ENCODE data around the gene CCER1.
"Not testable (repeated sequence)": the region's sequence is repeated elsewhere in the genome, so short reads cannot be mapped to it uniquely, and the experiment has no call there.

Gene CCER1, protein sequence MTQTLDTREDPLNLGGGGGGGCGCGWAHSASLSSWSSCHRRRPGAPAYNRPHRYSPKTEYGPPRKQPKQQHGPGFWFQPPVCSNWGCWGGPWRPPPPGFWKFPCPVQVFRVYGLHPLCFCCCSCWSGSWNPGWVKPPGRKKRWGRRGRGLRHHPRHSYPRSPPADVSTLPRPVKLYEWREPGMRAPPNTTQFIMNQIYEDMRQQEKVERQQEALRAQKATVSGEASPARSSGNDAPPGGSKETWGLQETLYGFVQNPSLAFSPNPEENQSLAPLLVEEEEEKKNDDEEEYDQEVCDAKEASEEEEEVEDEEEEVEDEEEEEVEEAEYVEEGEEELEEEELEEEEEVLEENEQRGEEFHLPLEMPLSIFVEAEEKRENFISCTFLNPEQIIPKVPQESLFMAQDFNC

DNA sequence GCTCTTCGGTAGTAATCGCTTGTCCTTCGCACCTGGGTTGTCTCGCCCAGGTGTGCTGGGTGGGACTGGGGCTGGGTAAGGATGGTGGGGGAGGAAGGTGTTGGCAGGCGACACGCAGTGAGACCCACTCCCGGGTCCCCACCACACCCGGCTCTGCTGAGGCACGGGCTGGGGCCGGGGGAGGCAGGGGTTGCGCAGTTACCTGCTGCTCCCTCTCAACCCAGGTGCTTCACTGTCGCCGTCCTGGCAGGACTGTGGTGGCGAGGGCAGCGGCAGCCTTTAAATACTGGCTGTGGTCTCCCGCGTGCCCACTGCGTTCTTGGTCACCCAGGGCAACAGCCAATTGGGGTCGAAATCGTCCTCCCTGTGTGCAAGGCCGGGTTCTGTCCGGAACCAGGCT lies at the start of gene CCER1:
Gene CCER1, minus strand, starts transcription at position 256 of the 400 bp plus-strand sequence. CDS start 434 bp downstream, outside the sequence.
- no peak for DNase-seq (ENCODE audit: low read depth in 2 of 2)

DNA sequence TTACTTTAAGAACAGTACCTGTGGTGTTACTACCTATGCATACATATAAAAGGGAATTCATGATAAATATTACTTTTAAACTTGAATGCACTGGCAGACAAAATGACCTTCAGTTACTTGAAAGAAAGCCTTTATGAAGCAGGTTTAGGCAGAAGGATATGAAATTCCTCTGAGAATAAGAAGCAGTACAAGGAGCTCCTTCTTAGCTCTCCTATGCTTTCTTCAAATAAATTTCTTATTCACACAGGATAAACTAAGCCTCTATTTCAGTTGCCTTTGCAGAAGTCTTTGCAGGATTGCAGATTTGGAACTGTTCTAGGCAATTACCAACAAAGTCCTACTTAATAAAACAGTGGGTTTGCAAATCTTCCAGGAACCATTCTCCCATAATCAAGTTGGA lies 48.8 kb upstream of the CCER1 start:
- DNase-seq (ENCODE audit: low read depth in 2 of 2) = no peak

DNA sequence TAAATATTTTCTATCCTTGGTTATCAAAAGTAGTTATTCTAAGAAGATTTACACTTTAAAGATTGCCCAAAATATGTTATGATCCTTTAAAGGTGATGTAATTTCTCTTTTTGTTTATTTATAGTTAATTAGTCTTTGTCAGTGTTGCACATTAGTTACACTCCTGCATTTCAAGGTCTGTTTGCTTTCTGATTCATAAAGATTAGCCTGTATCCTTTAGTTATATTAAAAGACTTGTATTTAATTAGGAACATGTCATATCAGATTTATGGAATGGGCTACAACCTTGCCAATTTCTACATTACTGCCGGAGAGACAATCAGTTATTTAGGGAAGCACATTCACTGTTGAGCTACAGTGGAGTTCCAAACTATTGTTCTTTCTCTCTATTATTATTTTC lies 46.3 kb upstream of the CCER1 start:
- DNase-seq (ENCODE audit: low read depth in 2 of 2) = no peak

DNA sequence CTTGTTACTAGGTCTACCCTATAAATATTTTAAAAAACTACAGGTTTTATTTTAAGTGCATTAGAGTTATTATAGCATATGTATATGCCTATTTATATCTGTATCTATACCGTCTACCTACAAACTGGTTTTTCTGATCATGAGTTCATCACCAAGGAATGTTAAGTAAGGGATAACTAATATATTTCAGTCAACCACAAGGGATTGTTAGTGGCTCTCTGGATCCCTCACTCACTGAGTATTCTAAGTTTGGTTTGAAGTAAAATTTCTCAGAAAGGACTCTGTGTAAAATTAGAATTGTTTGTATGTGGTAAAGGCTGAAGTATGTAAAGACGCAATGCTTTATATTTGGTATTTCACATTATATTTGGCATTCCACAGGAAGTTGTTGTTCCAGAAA lies 45.0 kb upstream of the CCER1 start:
- DNase-seq (ENCODE audit: low read depth in 2 of 2) = no peak

DNA sequence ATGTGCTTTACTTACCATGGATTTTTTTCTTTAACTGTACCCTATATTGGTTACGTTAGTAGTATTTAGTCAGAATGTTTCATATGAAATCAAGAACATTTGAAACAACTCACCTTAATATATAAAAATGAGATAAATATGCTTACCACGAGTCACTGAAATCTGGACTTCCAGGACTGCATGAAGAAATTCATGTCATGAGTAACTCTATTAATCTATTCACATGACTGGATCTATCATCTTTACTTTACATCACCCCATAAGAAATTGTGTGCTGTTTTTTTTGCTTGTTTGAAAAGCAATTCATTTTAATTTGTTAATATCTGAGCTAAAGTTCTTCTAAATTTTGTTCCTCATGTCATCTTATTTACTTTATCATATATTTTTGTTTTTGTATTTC lies 44.6 kb upstream of the CCER1 start:
- no peak for DNase-seq (ENCODE audit: low read depth in 2 of 2)

DNA sequence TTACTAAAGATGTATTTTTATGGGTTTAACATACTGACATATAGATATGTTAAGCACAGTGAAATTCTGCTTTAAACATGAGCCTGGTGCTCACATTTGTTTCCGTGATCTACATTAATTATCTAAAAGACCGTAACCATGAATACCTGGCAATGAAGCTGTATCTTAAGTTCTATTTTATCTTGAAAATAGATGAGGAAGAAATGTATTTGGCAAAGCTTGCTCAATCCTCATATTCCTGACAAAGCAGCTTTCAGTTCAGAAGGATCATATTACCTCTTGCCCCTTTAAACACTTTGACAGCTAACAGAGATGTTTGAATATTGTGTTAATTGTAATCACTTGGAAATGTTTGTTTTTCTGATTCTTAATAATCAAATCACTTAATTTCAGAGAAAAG lies 40.0 kb upstream of the CCER1 start:
- DNase-seq (ENCODE audit: low read depth in 2 of 2) = no peak

DNA sequence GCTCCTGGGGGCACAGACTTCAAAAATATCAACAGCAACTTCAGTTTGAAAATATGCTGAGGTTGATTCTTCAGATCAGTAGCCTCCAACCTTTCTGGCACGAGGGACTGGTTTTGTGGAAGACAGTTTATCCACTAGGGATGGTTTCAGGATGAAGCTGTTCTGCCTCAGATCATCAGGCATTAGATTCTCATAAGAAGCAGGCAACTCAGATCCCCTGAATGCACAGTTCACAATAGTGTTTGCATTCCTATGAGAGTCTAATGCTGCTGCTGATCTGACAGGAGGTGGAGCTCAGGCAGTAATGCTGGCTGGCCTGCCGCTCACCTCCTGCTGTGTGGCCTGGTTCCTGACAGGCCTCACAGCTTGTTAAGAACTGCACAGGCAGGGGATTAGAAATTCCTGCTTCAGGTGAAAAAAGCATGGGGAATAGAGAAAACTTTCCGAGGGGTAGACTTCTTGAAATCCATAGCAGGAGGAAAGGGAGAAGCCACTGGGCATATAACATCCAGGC lies 37.0 kb upstream of the CCER1 start:
- no peak for DNase-seq (ENCODE audit: low read depth in 2 of 2)

DNA sequence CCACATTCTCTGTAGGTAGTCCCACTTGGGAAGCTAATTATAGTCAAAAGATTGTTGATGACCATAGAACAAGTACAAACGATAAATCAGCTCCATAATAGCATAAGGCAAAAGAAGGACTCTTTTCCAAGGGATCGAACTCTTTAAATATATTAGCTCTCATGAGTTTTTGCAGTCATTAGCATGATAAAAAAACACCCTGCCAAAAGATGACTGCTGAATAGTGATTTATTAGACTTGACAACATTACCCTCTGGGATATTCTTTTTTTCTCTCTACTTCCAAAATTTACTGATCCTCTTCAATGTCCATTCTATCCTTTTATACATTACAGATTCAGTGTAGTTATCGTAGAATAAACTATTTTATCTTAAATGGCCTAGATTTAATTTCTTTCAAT lies 35.6 kb upstream of the CCER1 start:
- no peak for DNase-seq (ENCODE audit: low read depth in 2 of 2)

DNA sequence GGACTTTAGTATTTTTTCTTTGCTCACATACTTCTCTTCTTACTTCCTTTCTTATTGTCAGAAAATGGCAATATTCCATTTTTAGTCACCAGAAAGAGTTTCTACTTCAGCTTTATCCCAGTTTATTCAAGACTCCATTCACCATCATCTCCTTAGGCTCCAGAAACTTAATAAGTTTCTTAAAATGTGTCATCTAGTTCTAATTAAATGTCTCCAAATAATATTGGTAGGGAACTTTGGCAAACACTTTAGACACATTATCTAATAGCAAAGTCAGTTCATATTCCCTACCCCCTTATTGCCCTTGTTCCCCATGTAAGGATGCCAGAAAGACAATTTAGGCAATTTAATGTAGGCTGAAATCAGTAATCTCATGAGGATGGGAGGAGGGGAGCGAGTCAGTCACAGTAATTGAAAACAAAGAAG lies 34.7 kb upstream of the CCER1 start:
- DNase-seq (ENCODE audit: low read depth in 2 of 2) = no peak

DNA sequence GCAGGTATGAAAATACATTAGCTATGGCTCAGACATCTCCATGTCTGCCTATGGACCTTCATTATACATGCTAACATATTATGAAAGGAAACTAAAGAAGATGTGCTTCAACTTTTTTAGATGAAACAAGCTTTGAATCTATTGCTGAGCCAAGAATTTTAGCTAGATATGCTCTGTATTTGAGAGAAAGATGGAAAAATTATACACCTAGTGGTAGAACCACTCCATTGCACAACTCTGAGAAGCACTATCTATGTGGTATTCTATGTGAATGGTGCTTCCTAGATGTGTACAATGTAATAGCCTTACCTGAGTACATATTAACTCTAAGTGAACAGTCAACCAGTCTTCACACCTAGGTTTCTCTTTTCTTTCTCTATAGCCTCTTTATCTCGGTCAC lies 32.5 kb upstream of the CCER1 start:
- no peak for DNase-seq (ENCODE audit: low read depth in 2 of 2)

DNA sequence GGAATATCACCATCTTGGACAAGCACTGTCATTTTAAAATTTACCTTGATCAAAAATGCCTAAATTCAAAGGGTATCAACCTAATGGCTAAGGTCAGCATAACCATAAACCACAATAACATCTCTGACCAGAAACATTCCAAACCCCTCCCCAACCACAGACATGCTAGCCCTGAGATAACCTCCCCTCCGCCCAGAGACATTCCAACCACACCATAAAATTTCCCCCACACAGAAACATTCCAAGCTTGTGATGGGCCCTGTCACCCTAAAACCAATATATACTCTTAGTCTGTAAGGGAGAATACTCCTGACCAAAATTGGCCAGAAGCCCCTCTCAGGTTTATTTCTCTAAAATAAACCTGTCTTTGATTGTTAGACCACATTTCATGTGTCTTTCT lies 32.1 kb upstream of the CCER1 start:
- no peak for DNase-seq (ENCODE audit: low read depth in 2 of 2)

DNA sequence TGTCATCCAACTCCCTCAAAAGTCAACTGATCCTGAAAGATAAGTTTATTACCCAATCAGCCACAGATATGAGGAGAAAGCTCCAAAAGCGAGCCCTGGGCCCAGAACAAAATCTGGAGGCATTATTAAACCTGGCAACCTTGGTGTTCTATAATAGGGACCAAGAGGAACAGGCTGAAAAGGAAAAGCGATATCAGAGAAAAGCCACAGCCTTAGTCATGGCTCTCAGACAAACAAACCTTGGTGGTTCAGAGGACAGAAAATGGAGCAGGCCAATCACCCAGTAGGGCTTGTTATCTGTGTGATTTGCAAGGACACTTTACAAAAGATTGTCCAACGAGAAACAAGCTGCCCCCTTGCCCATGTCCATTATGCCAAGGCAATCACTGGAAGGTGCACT lies 30.4 kb upstream of the CCER1 start:
- not testable (repeated sequence) for DNase-seq (ENCODE audit: low read depth in 2 of 2)

DNA sequence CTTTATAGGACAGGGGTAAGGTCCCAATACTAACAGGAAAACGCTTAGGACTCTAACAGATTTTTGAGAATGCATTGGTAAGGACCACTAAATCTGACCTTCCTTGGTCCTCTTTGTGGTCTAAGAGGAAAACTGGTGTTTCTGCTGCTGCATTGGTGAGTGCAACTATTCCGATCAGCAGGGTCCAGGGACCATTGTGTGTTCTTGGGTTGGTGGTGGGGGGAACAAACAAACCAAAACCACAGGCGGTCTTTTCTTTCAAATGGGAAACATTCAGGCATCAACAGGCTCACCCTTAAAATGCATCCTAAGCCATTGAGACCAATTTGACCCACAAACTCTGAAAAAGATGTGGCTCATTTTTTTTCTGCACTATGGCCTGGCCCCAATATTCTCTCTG lies 29.1 kb upstream of the CCER1 start:
- DNase-seq (ENCODE audit: low read depth in 2 of 2) = no peak

DNA sequence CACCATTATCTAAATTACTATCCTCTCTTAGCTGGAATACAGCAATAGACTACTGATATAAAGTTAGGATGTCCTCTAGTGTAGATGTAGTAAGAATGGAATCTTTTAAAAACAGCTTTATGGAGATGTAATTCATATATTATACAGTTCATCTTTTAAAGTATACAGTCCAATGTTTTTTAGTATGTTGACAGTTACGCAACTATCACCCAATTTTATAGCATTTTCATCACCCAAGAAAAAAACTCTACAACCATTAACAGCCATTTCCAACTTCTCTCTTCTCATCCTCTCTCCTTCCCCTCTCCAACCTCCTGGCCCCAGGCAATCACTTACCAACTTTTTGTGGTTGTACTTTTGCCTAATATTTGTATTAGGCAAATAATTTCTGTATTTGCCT lies 27.2 kb upstream of the CCER1 start:
- no peak for DNase-seq (ENCODE audit: low read depth in 2 of 2)

DNA sequence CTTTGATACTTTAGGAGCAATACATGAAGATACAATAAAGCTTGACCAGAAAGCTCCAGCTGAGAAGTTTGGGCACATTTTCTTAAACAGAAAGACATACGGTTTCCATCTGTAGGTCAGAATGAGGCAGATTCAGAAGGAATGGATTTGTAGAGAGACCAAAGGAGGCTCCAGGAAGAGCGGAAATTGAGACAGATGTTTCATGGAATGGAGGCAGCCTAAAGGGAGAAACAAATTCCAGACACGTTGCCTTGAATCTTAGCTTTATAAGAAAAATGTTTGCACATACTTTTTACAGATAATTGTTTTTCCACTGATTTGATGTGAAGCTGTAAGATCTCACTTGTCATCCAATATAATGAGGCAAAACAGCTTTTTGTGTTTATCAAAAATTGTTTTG lies 25.0 kb upstream of the CCER1 start:
- DNase-seq (ENCODE audit: low read depth in 2 of 2) = no peak

DNA sequence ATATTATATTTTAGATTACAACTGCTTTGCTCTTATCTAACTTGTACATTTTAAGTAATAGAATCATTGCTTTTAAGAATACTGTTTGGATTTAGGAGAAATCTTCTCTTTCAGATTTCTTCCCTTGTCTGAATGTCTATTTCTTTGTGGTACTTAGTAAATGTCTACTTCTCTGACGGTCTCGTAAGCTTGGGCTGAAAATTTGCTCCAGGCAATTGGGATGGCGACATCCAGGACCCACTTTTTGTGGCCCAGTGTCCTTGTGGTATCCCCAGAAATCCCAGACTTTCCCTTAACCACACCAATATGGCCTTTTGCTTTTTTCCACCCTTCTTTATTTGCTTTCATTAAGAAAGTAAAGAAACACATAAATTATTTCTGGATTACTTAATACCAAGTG lies 24.0 kb upstream of the CCER1 start:
- no peak for DNase-seq (ENCODE audit: low read depth in 2 of 2)

DNA sequence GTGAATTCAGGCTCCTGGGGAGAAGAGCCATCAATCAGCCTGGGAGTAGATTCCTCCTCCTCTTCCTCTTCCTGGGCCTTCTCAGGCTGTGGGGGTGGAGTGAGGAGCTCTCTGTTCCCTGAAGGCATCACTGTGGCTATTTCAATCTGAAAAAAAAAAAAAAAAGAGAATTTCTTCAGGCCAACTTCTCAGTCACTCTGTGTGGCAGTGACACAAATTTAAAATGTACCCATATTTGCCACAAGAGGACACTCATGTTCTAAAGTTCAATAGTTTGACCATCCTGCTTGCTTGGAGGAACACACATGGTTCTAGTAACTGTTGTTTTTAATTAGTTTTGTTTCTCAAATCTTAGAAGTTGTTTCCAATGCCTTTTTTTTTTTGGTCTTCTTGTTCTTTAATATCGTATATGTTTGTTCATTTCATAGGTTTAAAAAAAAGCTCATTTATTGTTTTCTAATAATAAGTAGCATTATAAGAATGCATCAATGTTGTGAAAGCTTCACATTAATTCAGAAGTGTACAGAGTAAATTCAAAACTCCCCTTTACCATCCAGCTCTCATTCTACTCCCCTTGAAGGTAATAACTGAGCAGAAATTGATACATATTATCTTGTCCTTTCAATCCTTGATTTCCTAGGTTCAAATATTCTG lies 23.3 kb upstream of the CCER1 start:
- DNase-seq (ENCODE audit: low read depth in 2 of 2) = no peak

DNA sequence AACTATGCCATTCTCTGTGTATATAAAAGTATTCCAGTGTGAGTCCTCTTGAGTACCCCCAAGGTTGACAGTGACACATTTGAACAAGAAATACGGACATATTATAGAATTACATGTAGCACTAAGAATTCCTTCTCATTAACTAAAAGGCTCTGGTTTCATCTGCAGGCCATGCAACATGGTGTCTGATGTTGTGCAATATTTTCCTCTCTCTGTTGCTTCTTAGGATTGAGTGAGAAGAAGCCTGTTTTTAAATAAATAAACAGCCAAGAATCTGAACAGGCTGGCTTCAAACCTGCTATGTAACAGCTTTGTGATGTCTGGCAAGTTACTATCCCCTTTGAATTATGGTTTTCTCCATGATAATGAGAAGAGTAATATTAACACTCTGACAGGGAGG lies 22.2 kb upstream of the CCER1 start:
- DNase-seq (ENCODE audit: low read depth in 2 of 2) = no peak

DNA sequence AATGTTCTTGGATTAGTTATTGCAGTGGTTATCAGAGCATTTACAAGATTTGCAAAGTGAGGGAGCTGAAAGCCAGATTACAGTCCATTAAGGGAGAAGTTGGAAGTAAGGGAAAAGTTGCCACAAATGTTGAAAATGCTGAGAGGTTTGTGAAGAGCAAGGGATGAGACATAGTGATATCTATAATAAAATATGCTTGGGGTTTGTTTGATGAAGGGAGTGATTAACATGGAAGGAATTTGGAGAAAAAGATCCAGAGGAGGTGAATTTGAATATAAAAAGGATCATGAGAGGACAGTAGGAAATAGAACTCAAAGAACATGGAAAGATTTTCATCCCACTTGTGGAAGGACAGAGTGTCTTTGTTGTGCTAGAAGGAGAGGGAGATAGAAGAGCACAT lies 19.3 kb upstream of the CCER1 start:
- DNase-seq (ENCODE audit: low read depth in 2 of 2) = no peak

DNA sequence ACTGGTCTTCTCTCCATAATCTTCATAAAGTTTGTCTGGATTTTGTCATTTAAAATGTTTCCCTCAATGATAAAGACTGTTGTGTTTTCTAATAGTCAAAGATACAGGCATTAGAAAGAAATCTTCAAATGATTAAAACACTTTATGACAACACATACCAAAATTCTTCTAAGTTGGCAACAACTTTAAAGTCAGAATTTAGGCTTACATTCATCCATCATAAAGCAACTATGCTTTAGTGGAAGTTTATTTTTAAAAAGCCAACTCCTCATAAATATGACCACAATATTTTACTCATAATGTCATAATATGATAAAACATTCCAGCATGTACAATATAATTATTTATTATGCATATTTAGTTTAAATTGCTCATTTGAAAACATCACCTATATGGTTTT lies 17.2 kb upstream of the CCER1 start:
- DNase-seq (ENCODE audit: low read depth in 2 of 2) = no peak

DNA sequence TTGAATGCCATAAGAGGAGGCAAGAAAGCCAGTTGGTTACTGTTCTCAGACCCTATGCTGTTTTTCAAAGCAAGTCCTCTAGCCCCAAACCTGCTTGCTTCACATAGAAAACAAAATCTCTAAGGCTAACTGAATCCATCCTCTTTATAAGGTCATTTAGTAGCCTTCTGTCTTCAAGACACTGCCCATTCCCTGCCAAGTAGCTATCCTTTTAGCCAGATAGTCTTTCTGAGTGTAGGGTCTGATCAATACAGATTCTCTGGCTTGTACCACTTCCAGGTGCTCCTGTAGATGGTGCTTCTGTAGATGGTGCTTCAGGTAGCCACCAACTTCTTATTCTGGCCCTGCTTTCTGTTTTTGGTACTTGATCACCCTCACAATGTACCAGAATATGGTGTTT lies 15.9 kb upstream of the CCER1 start:
- DNase-seq (ENCODE audit: low read depth in 2 of 2) = no peak

DNA sequence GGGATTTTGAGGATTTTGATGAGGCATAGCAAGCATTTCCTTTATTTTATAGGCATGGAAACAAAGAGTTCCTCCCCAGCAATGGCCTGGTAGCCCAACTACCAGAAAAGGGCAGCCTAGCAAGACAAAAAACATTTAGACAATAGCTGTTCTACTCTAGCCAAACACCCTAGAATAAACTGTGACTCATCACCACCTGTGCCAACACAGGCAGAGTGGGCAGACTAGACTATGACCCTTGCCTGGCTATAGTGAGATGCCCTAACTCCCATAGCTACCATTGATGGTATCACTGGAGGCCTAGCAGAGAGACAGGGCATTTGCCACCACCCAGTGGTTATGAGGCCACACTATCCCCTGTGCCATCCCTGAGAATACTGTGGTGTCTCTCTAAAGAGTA lies 15.5 kb upstream of the CCER1 start:
- DNase-seq (ENCODE audit: low read depth in 2 of 2) = no peak

DNA sequence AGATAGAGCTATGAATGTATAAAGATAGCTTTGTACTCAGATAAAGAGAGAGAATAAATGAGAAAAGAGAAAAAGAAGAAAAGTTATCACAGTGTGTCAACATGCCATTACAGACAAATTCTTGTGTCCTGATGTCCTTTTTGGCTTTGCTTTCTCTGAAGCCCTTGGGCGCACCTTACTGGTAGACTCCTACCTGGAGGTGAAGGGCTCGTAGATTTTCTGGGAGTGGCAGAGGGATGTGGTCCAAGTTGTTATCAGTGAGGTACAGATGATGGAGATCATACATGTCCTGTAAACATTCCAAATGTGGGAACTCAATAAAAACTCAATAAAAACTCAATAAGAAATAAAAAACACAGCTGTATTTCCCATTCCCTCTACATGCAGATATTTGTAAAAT lies 14.9 kb upstream of the CCER1 start:
- DNase-seq (ENCODE audit: low read depth in 2 of 2) = no peak

All from stimulated activated CD4-positive, alpha-beta T cell treated with anti-CD3 and anti-CD28 coated beads, Interleukin-1b, Interleukin-23, amount 100 ng/mL, for 1 hour (primary cell).